ENCODE measurements around the gene BEST1.
"Not testable (repeated sequence)": the region's sequence is repeated elsewhere in the genome, so short reads cannot be mapped to it uniquely, and the experiment has no call there.

BEST1 gene

DNA sequence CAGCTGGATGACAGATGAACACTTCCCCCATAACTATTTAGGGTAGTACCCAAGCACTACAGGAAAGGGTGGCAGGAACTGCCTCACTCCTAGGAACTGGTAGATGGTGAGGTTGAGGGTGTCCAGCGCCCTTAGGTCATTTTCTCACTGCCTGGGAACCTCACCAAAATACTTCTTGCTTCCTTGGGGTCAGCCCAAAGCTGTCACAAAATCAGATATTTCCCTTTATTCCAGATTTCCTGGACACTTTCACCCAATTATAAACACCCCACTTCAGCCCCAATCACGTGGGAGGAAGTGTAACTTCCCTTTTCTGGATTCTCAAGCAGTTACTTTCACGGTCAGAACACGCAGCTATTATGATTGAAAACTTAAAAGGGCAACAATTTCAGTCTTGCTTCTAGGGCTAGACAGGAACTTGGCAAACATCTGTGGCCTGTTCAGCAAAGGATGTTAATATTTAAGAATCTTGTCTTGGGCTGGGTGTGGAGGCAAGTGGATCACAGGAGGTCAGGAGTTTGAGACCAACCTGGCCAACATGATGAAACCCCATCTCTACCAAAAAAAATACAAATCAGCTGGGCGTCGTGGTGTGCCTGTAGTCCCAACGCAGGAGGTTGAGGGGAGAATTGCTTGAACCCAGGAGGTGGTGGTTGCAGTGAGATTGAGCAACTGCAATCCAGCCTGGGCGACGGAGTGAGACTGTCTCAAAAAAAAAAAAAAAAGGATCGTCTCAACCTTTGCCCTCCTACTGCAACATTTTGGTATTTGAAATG is 13.3 kb downstream of the BEST1 start:
- no peak for DNase-seq (ENCODE audit: low read depth in 3 of 3)

DNA sequence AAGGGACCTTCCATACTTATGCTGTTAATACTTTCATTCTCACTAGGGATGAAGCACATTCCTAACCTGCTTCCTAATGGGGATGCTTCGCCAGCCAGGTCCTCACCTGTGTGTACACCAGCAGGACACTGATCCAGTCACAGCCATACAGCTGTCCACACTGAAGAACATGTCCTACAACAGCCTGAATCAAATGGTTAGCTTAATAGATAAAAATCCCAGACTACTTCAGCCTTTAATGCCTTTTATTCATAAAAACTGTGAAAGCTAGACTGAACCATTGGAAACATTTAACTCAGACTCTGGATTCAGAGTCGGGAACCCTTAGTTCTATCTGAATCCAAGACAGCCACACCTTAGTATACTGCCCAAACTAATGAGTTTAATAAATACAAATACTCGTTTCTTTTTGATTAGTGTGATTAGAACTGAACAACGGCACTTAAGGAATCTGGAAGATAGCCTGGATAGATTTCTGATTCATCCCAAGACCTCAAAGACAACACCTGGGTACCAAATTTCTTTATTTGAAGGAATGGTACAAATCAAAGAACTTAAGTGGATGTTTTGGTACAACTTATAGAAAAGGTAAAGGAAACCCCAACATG is 14.0 kb downstream of the BEST1 start:
- DNase-seq (ENCODE audit: low read depth in 3 of 3), result no peak

DNA sequence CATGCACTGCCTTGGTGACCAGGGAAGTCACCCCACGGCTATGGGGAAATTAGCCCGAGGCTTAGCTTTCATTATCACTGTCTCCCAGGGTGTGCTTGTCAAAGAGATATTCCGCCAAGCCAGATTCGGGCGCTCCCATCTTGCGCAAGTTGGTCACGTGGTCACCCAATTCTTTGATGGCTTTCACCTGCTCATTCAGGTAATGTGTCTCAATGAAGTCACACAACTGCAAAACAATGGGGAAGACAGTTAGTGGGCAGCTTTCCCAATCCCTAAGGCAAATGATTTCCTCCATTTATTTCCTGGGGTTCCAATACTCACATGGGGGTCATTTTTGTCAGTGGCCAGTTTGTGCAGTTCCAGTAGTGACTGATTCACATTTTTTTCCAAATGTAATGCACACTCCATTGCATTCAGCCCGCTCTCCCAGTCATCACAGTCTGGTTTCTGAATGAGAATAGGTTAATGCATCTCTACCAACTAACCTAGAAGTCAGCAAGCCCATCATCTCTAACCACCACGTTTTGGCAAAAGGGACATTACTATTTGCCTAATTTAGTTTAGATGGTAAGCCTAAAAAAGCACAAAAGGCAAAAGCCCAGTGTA is 14.6 kb downstream of the BEST1 start:
- DNase-seq (ENCODE audit: low read depth in 3 of 3), result not testable (repeated sequence)

DNA sequence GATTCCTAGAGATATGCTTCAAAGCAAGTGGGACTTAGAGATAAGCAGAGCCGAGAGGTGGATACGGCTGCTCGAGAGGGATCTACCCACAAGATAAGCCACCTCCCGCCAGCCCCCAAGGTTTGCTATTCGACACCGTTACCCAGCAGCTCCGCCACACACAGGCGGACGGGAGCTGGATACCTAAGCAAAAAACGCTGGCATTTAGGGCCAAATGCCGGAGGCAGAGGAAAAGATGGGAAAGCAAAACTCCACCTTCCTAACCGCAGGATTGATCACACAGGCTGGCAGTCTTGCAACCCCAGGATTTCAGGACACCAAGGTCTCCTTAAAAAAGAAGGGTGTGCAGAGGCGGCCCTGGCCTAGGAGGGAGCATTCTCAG is 16.6 kb downstream of the BEST1 start:
- peak in 1 of 3 experiments; percentile 32 for DNase-seq (ENCODE audit: low read depth in 3 of 3)

DNA sequence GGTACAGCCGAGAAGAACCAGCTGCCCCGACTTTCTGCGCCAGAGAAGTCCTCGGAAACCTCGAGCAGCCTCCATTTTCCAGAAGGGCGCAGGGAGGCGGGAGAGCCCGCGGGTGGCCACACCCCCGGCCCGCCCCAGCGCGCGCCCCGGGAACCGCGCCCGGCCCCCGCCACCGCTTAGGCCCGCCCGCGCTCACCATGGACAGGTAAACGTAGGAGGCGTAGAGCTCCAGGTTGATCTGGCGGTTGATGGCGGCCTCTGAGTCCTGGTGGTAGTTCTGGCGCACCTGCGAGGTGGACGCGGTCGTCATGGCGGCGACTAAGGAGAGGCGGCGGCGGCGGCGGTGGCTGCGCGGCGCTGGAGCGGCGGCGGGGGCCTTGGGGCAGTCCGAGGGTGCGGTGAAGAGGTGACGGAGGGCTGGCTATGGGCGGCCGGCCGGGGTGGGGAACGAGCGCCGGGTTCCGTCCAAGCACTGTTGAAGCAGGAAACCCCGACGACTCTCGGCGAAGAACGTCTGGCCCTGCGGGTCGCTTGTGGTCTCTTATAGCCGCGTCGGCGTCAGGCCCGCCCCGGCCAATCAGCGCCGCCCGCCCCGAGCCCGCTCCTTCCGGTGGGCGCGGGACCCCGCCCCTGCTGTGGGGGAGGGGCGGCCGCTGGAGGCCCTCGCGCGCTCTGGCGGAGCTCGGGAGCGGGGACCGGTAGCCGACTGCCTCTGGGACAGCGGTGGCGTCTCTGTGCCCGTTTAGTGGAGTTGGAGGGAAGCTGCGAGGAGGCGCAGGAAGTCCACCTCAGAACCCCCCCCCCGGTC is 17.2 kb downstream of the BEST1 start, which contains the start of gene FTH1:
TSS of gene FTH1 (minus strand) at position 519 of the 808 bp plus-strand sequence. CDS start at position 310, 209 bp downstream.
- peak; percentile 70 to 84 (median 76) for DNase-seq (ENCODE audit: low read depth in 3 of 3)

DNA sequence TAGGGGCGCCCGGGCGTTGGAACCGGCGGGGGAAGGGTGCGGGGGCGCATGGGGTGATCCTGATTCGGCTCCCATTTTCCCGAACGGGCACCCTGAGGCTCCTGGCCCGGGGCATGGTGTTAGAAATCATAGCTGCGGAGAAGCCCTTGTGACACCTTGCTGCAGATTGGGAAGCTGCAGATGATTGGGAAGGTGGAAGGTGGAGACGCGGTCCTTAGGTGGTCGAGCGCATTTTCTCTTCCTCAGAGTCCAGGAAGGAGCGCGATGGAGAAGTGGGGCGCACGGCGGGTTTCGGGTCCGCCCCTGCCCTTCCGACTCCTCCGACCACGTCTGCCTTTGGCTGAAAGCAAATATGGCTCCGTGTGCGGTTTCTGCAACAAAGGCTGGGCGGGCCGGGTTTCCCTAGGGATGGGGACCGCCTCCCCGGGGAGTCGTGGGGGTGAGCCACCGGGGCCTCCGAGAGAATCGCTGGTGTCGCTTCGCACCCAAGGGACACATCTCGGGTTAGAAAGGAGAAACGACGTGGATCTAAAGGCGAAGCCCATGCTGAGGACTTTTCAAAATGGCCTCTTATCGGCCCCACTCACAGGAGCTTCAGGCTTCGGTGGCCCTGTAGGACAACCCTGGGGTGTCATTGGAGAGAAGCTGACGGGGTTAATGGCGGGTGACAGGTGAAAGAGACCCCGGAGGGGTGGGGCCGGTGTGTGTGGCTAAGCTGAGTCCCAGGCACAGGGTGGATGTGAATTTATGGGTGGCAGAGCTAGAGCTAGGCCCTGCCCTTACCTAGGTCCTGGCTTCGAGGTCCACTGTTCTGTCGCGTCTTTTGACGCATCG is 18.0 kb downstream of the BEST1 start:
- DNase-seq (ENCODE audit: low read depth in 3 of 3), result peak in 1 of 3 experiments; percentile 38

DNA sequence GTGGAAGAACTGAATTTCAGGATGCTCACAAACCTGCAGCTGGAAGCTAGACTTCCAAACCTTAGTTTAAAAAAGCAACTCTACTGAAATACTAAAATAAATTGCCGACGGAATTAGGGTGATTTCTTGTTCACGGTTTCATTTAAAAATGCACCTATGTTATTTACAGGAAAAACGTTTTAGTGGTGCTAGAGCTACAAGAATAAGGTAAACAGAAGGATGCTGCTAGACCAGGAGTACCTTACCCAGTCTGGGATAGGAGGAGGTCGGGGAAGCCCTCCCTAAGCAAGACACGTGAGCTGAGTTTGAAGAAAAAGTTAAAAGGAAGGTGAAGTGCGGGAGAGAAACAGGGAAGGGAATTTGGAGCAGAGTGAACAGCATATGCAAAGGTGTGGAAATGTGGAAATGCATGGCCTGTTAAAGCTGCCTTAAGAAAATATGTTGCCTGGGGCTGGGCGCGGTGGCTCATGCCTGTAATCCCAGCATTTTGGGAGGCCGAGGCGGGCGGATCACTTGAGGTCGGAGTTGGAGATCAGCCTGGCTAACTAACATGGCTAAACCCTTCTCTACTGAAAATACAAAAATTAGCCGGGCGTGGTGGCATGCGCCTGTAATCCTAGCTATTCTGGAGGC is 18.7 kb downstream of the BEST1 start:
- DNase-seq (ENCODE audit: low read depth in 3 of 3), result no peak

DNA sequence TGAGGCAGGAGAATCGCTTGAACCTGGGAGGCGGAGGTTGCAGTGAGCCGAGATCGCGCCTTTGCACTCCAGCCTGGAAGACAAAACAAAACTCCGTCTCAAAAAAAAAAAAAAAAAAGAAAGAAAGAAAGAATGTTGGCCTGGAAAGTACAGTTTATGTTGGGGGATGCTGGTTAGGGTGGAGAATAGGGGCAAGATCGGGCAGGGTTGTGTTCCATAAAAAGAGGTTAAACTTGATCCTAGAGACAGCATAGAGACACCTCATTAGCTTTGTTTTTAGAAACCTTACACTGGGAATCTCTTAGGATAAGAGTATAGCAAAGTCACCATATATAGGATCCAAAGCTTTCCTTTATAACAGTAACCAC is 19.2 kb downstream of the BEST1 start:
- DNase-seq (ENCODE audit: low read depth in 3 of 3), result no peak

DNA sequence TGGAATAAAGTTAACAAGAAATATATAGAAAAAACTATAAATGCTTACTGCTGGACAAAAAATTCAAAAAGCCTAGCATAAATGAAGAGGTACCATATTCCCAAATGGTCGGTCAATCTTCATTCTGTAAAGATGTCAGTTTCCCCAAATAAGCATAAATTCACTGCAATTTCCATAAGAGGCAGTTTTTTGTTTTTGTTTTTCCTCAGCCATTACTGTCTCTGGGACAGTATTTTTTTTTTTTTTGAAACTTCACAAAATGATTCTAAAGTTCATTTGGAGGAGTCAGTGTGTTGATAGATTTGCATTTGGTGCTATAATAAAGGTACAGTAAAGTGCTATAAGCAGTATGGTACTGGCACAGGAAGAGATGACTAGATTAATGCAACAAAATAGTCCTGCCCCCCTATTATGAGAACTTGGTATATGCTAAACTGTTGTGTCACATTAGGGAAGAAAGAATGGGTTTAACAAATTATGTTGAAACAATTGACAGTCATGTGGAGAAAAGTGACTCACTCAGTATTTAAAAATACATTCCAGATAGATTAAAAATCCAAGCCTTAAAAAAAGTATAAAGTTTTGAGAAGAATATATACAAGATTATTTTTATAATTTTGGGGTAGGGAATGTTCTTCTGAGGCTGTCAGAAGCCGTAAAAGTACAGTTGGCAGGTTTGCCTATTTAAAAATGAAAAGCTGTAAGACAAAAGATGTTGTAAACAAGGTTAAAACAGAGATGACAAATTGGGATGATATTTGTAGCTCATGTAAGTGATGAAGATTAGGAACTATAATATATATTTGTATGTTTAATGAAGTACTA is 19.9 kb downstream of the BEST1 start:
- DNase-seq (ENCODE audit: low read depth in 3 of 3), result no peak

DNA sequence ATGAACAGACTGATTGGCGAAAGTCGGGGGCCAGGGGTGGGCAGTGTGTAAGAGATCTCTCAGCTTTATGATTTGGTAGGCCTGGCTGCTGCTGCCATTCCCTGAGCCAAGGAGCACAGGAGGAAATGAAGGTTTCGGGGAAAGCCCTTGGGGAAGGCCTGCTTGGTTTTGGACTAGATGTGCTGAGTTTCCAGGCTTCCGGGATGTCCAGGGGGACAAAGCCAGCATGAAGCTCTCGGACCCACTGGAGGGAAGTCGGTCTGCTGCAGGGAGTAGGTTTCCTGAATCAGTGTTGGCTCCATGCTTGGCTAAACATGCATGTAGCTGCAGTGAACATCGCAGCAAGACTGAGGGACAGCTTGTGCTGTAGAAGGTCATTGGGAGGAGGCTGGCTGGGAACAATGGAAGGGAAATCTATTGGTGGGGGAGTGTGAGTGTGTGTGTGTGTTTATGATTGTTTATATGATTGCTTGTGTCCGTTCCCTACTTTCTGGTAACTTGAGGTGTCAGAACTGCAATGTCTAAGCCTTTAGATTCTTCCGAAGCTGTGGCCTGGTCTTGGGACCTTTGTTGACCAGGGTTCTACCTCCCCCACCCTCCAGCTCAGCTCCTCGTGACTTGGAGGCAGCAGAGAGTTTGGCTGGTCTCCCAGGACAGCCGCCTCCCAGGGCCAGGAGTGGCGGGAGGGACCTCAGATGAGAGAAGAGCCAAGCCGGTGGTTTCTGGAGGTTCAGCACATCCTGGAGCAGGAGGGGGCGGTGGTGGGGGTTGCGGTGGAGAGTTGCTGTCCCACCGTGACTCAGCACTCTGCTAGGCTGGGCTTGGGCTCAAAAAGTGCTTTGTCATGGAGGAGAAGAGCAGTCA is 21.3 kb downstream of the BEST1 start:
- peak in 1 of 3 experiments; percentile 52 for DNase-seq (ENCODE audit: low read depth in 3 of 3)

DNA sequence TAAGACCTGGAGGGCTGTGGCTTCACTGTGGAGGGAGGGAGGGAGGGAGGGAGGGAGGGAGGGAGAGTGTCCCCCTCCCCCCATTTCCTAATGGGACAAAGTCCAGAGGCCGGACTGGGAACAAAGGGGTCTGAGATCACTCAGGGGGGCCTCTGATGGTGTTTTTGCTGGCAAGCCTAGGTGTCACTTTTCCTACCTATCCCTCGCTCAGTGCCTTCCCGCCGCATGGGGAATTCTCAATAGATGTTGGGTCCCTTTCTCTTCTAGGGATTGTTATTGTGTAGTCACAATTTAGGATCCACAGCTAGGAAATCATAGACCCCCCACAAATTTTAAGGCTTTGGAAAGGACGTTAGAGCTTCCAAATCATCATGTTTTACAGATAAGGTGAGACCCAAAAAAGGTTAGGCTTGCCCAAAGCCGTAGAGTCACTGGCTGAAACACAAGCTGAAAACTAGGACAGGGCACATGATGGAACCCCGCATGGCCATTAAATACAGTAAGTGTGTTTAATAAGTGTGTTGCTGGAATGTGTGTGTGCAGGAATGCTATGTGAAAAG is 22.0 kb downstream of the BEST1 start:
- no peak for DNase-seq (ENCODE audit: low read depth in 3 of 3)

DNA sequence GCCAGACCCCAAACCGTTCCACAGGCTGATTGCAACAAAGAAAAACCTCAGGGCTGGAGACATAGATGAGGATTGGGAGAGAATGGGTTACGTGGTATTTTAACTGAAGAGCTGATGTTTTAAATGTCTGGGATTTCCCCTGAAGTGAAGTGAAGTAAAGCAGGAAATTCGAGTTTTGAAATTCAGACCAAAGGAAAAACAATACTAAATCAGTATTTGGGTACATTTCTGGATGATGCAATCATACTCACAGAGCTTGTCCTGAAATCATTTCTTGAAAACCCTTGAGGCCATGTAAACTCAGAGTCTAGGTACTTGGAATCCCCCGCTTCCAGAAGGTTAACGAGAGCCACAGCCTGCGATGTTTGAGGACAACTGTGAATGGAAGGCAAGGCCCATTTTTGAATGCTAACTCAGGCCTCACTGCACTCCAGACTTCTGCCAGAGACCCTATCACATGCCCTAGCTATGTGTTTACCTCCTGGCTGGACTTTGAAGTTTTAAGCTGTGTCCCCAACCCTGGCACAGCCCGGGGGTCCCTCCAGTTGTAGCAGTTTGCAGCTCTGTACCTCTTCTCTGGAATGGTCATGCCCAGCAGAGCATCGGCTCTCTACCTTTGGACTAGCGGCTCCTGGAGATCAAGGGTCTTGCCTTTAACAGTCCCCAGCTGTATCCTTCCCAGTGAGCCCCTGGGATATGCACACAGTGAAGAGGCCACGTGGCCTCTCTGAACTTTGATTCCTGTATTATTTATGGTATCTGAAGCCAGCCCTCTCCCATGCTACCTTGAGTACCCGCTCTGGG is 22.7 kb downstream of the BEST1 start:
- no peak for DNase-seq (ENCODE audit: low read depth in 3 of 3)

DNA sequence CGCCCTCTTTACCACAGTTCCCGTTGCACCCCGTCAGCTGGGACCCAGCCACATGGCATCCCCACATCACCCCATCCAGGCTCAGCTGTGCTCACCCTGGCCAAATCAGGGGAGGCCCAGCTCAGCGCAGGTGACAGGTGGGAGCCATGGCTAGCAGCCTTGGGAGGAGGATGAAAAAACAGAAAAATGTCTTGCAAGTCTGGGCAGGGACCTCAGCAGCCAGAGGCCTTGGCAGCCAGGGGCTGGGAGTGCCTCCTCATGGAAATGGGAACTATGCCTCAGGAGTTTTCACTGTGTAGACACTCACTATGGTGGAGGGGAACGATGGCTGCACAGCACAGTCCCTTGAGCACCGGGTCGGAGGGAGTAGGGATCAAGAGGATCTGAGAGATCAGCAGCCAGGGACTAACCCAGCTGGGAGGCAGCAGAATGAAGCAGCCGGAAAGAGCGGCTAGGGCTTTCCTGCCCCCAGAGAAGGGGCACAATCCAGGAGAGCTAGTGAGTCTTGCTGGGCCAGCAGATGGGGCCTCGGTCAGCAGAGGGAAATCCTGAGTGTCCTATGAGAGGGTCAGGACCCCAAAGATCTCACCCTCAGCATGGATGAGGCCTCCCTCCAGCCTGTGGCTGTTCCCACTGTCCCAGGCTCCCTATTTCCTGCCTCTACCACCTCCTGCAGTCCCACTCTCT is 23.5 kb downstream of the BEST1 start:
- DNase-seq (ENCODE audit: low read depth in 3 of 3), result no peak

DNA sequence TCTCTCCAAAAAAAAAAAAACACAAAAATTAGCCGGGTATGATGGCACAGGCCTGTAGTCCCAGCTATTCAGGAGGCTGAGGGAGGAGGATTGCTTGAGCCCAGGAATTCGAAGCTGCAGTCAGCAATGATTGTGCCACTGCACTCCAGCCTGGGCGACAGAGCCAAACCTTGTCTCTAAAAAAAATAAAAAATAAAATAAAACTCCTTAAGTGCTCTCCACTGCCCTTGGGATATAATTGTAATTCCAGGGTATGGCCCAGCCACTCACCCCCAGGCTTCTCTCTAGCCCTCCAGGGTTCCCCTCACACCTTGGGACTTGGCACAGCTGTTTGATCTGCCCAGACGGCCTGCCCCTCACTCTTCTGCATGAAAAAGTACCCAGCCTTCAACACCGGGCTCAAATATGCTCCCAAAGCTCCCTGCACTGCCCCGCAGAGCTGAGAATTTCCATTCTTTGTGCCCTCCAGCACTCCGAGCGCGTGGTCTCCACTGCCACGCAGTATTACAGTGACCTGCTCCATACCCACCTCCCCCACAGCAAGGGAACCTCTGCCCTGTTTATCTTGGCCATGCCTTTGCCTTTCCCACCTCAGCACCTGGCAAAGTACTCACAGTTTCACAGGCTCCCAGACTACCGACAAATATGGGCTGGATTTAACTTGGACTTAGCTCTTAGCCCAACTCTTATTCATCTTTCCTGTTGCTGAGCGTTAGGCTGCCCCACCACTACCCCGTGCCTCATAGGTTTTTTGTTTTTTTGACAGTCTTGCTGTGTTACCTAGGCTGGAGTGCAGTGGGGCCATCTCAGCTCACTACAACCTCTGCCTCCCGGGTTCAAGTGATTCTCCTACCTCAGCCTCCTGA is 24.8 kb downstream of the BEST1 start:
- DNase-seq (ENCODE audit: low read depth in 3 of 3), result no peak

DNA sequence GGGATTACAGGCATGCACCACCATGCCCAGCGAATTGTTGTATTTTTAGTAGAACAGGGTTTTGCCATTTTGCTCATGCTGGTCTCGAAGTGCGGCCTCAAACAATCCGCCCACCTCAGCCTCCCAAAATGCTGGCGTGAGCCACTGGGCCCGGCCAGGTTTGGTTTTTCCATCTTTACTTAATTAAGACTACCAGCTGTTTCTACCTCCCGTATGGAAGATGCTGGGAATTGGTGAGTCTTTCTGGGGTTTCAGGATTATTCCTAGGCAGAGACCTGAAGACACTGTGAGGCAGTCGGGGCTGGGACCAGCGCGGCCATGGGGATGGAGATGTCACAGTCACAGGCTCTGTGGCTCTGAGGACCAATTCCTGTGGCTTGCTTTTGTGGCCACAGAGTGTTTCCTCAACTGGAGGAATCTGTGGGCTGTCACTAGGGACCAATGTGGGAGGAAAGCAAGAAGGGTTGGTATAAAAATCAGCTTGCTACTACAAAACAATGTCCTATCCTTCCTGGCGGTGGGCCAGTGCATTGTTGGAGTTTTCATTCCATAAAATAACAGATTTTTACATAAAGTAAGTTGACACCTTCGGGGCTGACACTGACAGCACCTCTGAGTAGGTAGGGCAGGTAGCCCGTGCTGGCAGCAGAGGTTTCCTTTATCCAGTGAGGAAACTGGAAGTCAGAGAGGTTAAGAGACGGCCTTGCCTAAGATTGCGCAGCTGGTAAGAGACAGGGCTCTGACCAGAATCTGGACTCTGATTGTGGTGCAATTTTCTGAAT is 25.7 kb downstream of the BEST1 start:
- no peak for DNase-seq (ENCODE audit: low read depth in 3 of 3)
